Kidney (tissue), 22 donors: ENCODE data around the gene BRPF3. TPM values are rescaled to one million over a fixed set of nuclear protein-coding genes. Genes with fewer than 3 reads are reported as not detected.

ENCODE experiments used
- DNase-seq, 5 donors: peaks; one replicate each; pipeline ENCODE4 v3.0.0-alpha.2; 2013 to 2020
- FAIRE-seq: peaks from 2 replicates; lab custom pipeline; 2012; peaks lifted over from hg19 to GRCh38; lab: Jason Lieb, UNC
- H3K27ac ChIP-seq, 2 donors: one replicate each; pipeline ENCODE4 v1.7.0; 2013; ENCODE audit warnings: low read depth in 2 of 2, low read length in 2 of 2, inconsistent platforms in 1 of 2
- H3K27me3 ChIP-seq: one replicate; pipeline ENCODE4 v1.7.1; 2013; ENCODE audit warnings: low read length, inconsistent platforms; ENCODE audit not compliant: control insufficient read depth, insufficient read depth
- H3K36me3 ChIP-seq, 3 donors: one replicate each; pipeline versions ENCODE4 v1.7.0 to v1.7.1; 2013; ENCODE audit warnings: low read length in 3 of 3, control low read depth in 1 of 3, inconsistent platforms in 1 of 3; ENCODE audit not compliant: insufficient read depth in 3 of 3, control insufficient read depth in 2 of 3
- H3K4me1 ChIP-seq, 3 donors: one replicate each; pipeline versions ENCODE4 v1.7.0 to v1.7.1; 2013; ENCODE audit warnings: low read length in 3 of 3, inconsistent platforms in 1 of 3, low read depth in 1 of 3; ENCODE audit not compliant: control insufficient read depth in 2 of 3, insufficient read depth in 2 of 3
- H3K4me3 ChIP-seq, 3 donors: one replicate each; pipeline versions ENCODE4 v1.7.0 to v1.8.1; 2013; ENCODE audit warnings: low read length in 3 of 3, control low read depth in 1 of 3, inconsistent platforms in 1 of 3
- H3K9ac ChIP-seq, 3 donors: one replicate each; pipeline versions ENCODE4 v1.7.0 to v1.7.1; 2013; ENCODE audit warnings: low read length in 3 of 3, control low read depth in 1 of 3, inconsistent platforms in 1 of 3
- H3K9me3 ChIP-seq, 3 donors: one replicate each; pipeline versions ENCODE4 v1.7.0 to v1.7.1; 2013; ENCODE audit warnings: low read length in 3 of 3, control low read depth in 1 of 3, inconsistent platforms in 1 of 3; ENCODE audit not compliant: control insufficient read depth in 2 of 3, insufficient read depth in 1 of 3
- CTCF ChIP-seq: IDR thresholded peaks from 3 replicates; pipeline ENCODE4 v1.5.1; 2012; ENCODE audit warnings: mild to moderate bottlenecking, moderate library complexity, borderline replicate concordance; ENCODE audit not compliant: insufficient read depth; ENCODE audit errors: extremely low read depth
- intact Hi-C: fragments of 100-400 bp; cut with DNase I; formaldehyde crosslinking; loops from one replicate; pipeline ENCODE4 v1.11.1; 2022
- long read RNA-seq, 10 donors: library from polyadenylated mRNA in 1 of 10; unstranded in 1 of 10; transcript quantifications; one replicate each; pipeline ENCODE4 v2.0.0 and lab custom pipeline, GENCODE V29; 2021 to 2026
- polyA plus RNA-seq: library from polyadenylated mRNA; stranded (reverse); fragments of 350-450 nt; fragmentation: Illumina TruSeq; extraction: RNeasy Lipid Tissue Mini Kit (QIAGEN cat#74804); gene quantifications from one replicate; pipeline ENCODE4 v1.2.3, GENCODE V29; 2014; ENCODE audit warnings: low read depth, low replicate concordance; ENCODE audit not compliant: insufficient read depth
- total RNA-seq: library from RNA; stranded (reverse); fragmentation: NEBNext Ultra II Directional; extraction: Animal tissue kit (Norgen Biotek cat#: 25700); gene quantifications from one replicate; pipeline ENCODE4 v1.2.1, GENCODE V29; 2021
- donor health status: control.
- donor health status: control.
- donor health status: control.
- donor health status: control.
- donor health status: control.
- donor health status: DM: yes; HTN: yes; CAD: no.
- donor health status: Normal renal cell carcinoma (clear cell type).

BRPF3 gene
- 29.5 TPM for total RNA-seq
- 10.2 TPM for polyA plus RNA-seq
- long read RNA-seq, donor 1, full-length matches to known transcripts, result 2 of 23 reads
- long read RNA-seq, donor 1, partial matches to known transcripts, result 21 of 23 reads
- long read RNA-seq, donor 1, other reads (novel, unspliced or antisense), result 0 of 23 reads
- long read RNA-seq, donor 2, full-length matches to known transcripts, result 2 of 2 reads
- long read RNA-seq, donor 2, partial matches to known transcripts, result 0 of 2 reads
- long read RNA-seq, donor 2, other reads (novel, unspliced or antisense), result 0 of 2 reads
- long read RNA-seq, donor 3, result 0 reads
- long read RNA-seq, donor 4, full-length matches to known transcripts, result 1 of 10 reads
- long read RNA-seq, donor 4, partial matches to known transcripts, result 9 of 10 reads
- long read RNA-seq, donor 4, other reads (novel, unspliced or antisense), result 0 of 10 reads
- long read RNA-seq, donor 5, result 0 reads
- long read RNA-seq, donor 6, result 0 reads
- long read RNA-seq, donor 7, partial matches to known transcripts, result 11 of 12 reads
- long read RNA-seq, donor 7, other reads (novel, unspliced or antisense), result 1 of 12 reads
- long read RNA-seq, donor 8, full-length matches to known transcripts, result 1 of 1 reads
- long read RNA-seq, donor 8, partial matches to known transcripts, result 0 of 1 reads
- long read RNA-seq, donor 8, other reads (novel, unspliced or antisense), result 0 of 1 reads
- long read RNA-seq, donor 9, result 0 reads
- long read RNA-seq, donor 10, full-length matches to known transcripts, result 3 of 12 reads
- long read RNA-seq, donor 10, partial matches to known transcripts, result 9 of 12 reads
- long read RNA-seq, donor 10, other reads (novel, unspliced or antisense), result 0 of 12 reads

GRCh38 chr6:36196113-36196879 lies at the start of gene BRPF3:
TSS of gene BRPF3 (plus strand) at chr6:36196744. CDS start at chr6:36200323, 3,579 bp downstream.
- no peak for FAIRE-seq
- peaks cover 5 to 10% (median 10%) of the 10 kb centered on the region in 3 donors for H3K36me3 ChIP-seq

GRCh38 chr6:36147294-36147693 lies 49.2 kb upstream of the BRPF3 start:
- Histone ChIP-seq H3K4me3 (no peak overlapping the region), H3K9me3 (no peaks in the 10 kb centered on the region), H3K9ac (no peak overlapping the region), H3K27ac (no peak overlapping the region), H3K27me3 (no peaks in the 10 kb centered on the region), H3K4me1 (no peaks in the 10 kb centered on the region), H3K36me3 (no peaks in the 10 kb centered on the region)
- DNase-seq (no peak), FAIRE-seq (no peak)
- TF ChIP-seq CTCF, result no peak
- intact Hi-C loops, result no loop called here

More at GRCh38 chr6:36196113-36196879, at the start of gene BRPF3:
- H3K27ac ChIP-seq, result peak within 1 kb of the TSS; percentile 88 to 92
- no peaks in the 10 kb centered on the region for H3K27me3 ChIP-seq
- peak within 1 kb of the TSS; percentile 73 to 90 (median 80) for H3K9ac ChIP-seq
- intact Hi-C loops, result no loop called here
- H3K9me3 ChIP-seq, result no peaks in the 10 kb centered on the region
- peak; percentile 65 for TF ChIP-seq CTCF
- DNase-seq, result peak; percentile 89 to 93 (median 91)
- H3K4me3 ChIP-seq, result peak within 1 kb of the TSS; percentile 80 to 85 (median 81)
- H3K4me1 ChIP-seq, result peaks cover 0 to 8% (median 6%) of the 10 kb centered on the region in 3 donors

GRCh38 chr6:36149476-36149875 lies 47.1 kb upstream of the BRPF3 start:
- DNase-seq (no peak), FAIRE-seq (no peak)
- Histone ChIP-seq H3K4me3 (no peak overlapping the region), H3K9ac (no peak overlapping the region), H3K9me3 (no peaks in the 10 kb centered on the region), H3K4me1 (no peaks in the 10 kb centered on the region), H3K27me3 (no peaks in the 10 kb centered on the region), H3K36me3 (no peaks in the 10 kb centered on the region), H3K27ac (no peak overlapping the region)
- TF ChIP-seq CTCF, result no peak
- intact Hi-C loops, result no loop called here
